ENCODE data around the gene CCDC107. TPM values are rescaled to one million over a fixed set of nuclear protein-coding genes. Genes with fewer than 3 reads are reported as not detected.
"Not testable (repeated sequence)": the region's sequence is repeated elsewhere in the genome, so short reads cannot be mapped to it uniquely, and the experiment has no call there.

The CCDC107 gene
- total RNA-seq, 4 donors from 2014 or later: 15.1 to 30.5 (median 21.2) TPM

GRCh38 chr9:35636135-35636876, 21.8 kb upstream of the CCDC107 start:
- peak in 1 of 2 donors; percentile 71 for DNase-seq (ENCODE audit: low spot score in 2 of 2)
- TF ChIP-seq POLR2A (IDR thresholded peaks at IDR 0.05): no peak
- TF ChIP-seq CTCF (IDR thresholded peaks at IDR 0.05): no peak
- 68 to 82% methylated on average over 9 of the region's 9 CpGs for WGBS, 2 donors
- H3K4me3 ChIP-seq (ENCODE audit: low read depth, poor library complexity, severe bottlenecking): no peak overlapping the region
- intact Hi-C loops (cut with DNase I; ENCODE audit: low total_unique reads): no loop called here

- H3K4me3 ChIP-seq (ENCODE audit: low read depth, poor library complexity, severe bottlenecking); DNase-seq (ENCODE audit: low spot score in 2 of 2); intact Hi-C loops (cut with DNase I; ENCODE audit: low total_unique reads): not testable (repeated sequence)
- 80 to 97% methylated on average over 6 of the region's 6 CpGs for WGBS, 2 donors
Observed at GRCh38 chr9:35636877-35637246, 21.2 kb upstream of the CCDC107 start.

- intact Hi-C loops (cut with DNase I; ENCODE audit: low total_unique reads); H3K4me3 ChIP-seq (ENCODE audit: low read depth, poor library complexity, severe bottlenecking): not testable (repeated sequence)
- DNase-seq (ENCODE audit: low spot score in 2 of 2): peak in 1 of 2 donors; percentile 70
- 91 to 97% methylated on average over 9 of the region's 9 CpGs for WGBS, 2 donors
Observed at GRCh38 chr9:35637427-35637955, 20.6 kb upstream of the CCDC107 start.

- H3K4me3 ChIP-seq (ENCODE audit: low read depth, poor library complexity, severe bottlenecking); intact Hi-C loops (cut with DNase I; ENCODE audit: low total_unique reads): not testable (repeated sequence)
- WGBS, 2 donors: 75 to 81% methylated on average over 7 to 8 of the region's 8 CpGs
- DNase-seq (ENCODE audit: low spot score in 2 of 2): peak in 1 of 2 donors; percentile 39
Observed at GRCh38 chr9:35638751-35639150, 19.3 kb upstream of the CCDC107 start.

GRCh38 chr9:35639225-35639624, 18.9 kb upstream of the CCDC107 start:
- DNase-seq (ENCODE audit: low spot score in 2 of 2); H3K4me3 ChIP-seq (ENCODE audit: low read depth, poor library complexity, severe bottlenecking); intact Hi-C loops (cut with DNase I; ENCODE audit: low total_unique reads): not testable (repeated sequence)
- WGBS, 2 donors: 45 to 66% methylated on average over 1 of the region's 1 CpG

GRCh38 chr9:35639631-35640030, 18.5 kb upstream of the CCDC107 start:
- intact Hi-C loops (cut with DNase I; ENCODE audit: low total_unique reads): no loop called here
- no peak for TF ChIP-seq CTCF (IDR thresholded peaks at IDR 0.05)

GRCh38 chr9:35640431-35640830, 17.7 kb upstream of the CCDC107 start:
- H3K4me3 ChIP-seq (ENCODE audit: low read depth, poor library complexity, severe bottlenecking); intact Hi-C loops (cut with DNase I; ENCODE audit: low total_unique reads): not testable (repeated sequence)
- WGBS, 2 donors: 96 to 97% methylated on average over 15 of the region's 15 CpGs
- DNase-seq (ENCODE audit: low spot score in 2 of 2): peak in 1 of 2 donors; percentile 50

More at GRCh38 chr9:35639631-35640030, 18.5 kb upstream of the CCDC107 start:
- no peak overlapping the region for H3K4me3 ChIP-seq (ENCODE audit: low read depth, poor library complexity, severe bottlenecking)
- 82 to 86% methylated on average over 1 of the region's 1 CpG for WGBS, 2 donors
- no peak for DNase-seq (ENCODE audit: low spot score in 2 of 2)

- DNase-seq (ENCODE audit: low spot score in 2 of 2); intact Hi-C loops (cut with DNase I; ENCODE audit: low total_unique reads); H3K4me3 ChIP-seq (ENCODE audit: low read depth, poor library complexity, severe bottlenecking): not testable (repeated sequence)
- 91 to 92% methylated on average over 3 of the region's 3 CpGs for WGBS, 2 donors
Observed at GRCh38 chr9:35641478-35641877, 16.6 kb upstream of the CCDC107 start.

GRCh38 chr9:35643046-35643445, 15.0 kb upstream of the CCDC107 start:
- TF ChIP-seq CTCF (IDR thresholded peaks at IDR 0.05) (no peak), POLR2A (IDR thresholded peaks at IDR 0.05) (no peak)
- DNase-seq (ENCODE audit: low spot score in 2 of 2): peak in 1 of 2 donors; percentile 59
- intact Hi-C loops (cut with DNase I; ENCODE audit: low total_unique reads): no loop called here
- 88 to 93% methylated on average over 12 of the region's 12 CpGs for WGBS, 2 donors
- H3K4me3 ChIP-seq (ENCODE audit: low read depth, poor library complexity, severe bottlenecking): no peak overlapping the region

- H3K4me3 ChIP-seq (ENCODE audit: low read depth, poor library complexity, severe bottlenecking); DNase-seq (ENCODE audit: low spot score in 2 of 2); intact Hi-C loops (cut with DNase I; ENCODE audit: low total_unique reads): not testable (repeated sequence)
- WGBS, 2 donors: 32 to 47% methylated on average over 10 of the region's 10 CpGs
Observed at GRCh38 chr9:35645736-35646135, 12.4 kb upstream of the CCDC107 start.
